ENCODE data around the gene ARHGDIA.

The ARHGDIA gene

GRCh38 chr17:81833160-81833920 lies 37.8 kb downstream of the ARHGDIA start, which contains the start of gene MCRIP1:
MCRIP1 (minus strand) TSS chr17:81833291; CDS start chr17:81824506, 8,785 bp downstream.
- DNase-seq, result peak; percentile 95 to 96
- Histone ChIP-seq H2BK5ac (ENCODE audit: low read depth, low read length, poor library complexity) (peak within 1 kb of the TSS; percentile 84), H3K23ac (ENCODE audit: low read length) (no peak within 1 kb of the TSS), H2BK120ac (ENCODE audit: insufficient read depth, low read length, poor library complexity) (peak within 1 kb of the TSS; percentile 95), H3K27me3 (ENCODE audit: insufficient read depth, low read length) (no peaks in the 10 kb centered on the region), H4K91ac (ENCODE audit: low read depth, low read length) (peak within 1 kb of the TSS; percentile 99), H3K14ac (ENCODE audit: low read length) (peak within 1 kb of the TSS; percentile 95), H2BK12ac (ENCODE audit: low read length) (peak within 1 kb of the TSS; percentile 27), H3K36me3 (ENCODE audit: control insufficient read depth in 1 of 2, insufficient read depth in 2 of 2, low read length in 2 of 2) (peaks cover 4 to 5% of the 10 kb centered on the region in 2 experiments), H2AK5ac (ENCODE audit: low read length) (peak within 1 kb of the TSS; percentile 77), H3K18ac (ENCODE audit: low read length) (peak within 1 kb of the TSS; percentile 97), H3K9me3 (ENCODE audit: insufficient read depth, low read depth, low read length) (peaks cover 2% of the 10 kb centered on the region), H3K4me1 (ENCODE audit: control insufficient read depth in 1 of 2, insufficient read depth in 2 of 2, low read length in 2 of 2) (peaks cover 12 to 14% of the 10 kb centered on the region in 2 experiments), H2AFZ (ENCODE audit: insufficient read depth, low read length, poor library complexity) (peak within 1 kb of the TSS; percentile 50), H3K4me3 (ENCODE audit: low read depth, low read length) (peak within 1 kb of the TSS; percentile 90), H3K79me1 (ENCODE audit: low read length) (peaks cover 13% of the 10 kb centered on the region), H4K12ac (ENCODE audit: low read depth, low read length) (peak within 1 kb of the TSS; percentile 86), H3K79me2 (ENCODE audit: control insufficient read depth, insufficient read depth, low read length, poor library complexity) (peaks cover 15% of the 10 kb centered on the region), H3K4ac (ENCODE audit: low read depth, low read length) (peak within 1 kb of the TSS; percentile 95), H3K9ac (ENCODE audit: low read length) (peak within 1 kb of the TSS; percentile 97), H3K4me2 (ENCODE audit: low read length) (peak within 1 kb of the TSS; percentile 92), H4K8ac (ENCODE audit: low read depth, low read length) (peak within 1 kb of the TSS; percentile 98), H3K27ac (ENCODE audit: low read depth, low read length) (peak within 1 kb of the TSS; percentile 81)
- WGBS (ENCODE audit: extremely low coverage, insufficient coverage, insufficient read length), result no CpG with 5 or more reads among the region's 76 CpGs

DNA sequence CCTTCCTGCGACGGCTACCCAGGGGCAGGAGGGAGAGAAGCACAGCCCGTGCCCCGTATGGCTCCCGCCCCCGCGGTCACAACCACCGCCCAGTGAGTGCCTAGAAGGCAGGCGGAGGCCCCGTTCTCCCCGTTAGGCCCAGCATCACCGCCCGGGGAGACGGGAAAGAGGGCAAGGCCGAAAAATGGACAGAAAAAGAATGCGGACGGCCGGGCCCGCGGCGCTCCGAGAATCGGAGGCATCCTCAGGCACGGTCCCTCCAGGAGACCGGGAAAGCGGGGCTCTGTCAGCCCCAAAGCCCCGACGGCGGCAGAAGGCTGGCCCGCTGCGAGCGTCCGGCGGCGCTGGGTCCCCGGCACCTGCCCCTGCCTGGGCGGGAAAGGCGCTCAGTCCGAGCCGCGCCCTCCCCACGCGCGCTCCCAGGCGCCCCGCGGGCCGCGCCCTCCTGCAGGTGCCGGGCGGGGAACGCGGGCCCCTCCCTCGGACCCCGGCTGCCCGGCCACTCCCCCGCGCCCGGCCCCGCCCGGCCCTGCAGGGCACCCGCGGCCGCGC lies 38.5 kb downstream of the ARHGDIA start:
- Histone ChIP-seq H2AK5ac (ENCODE audit: low read length) (peak overlapping the region; percentile 77), H3K4me3 (ENCODE audit: low read depth, low read length) (peak overlapping the region; percentile 90), H3K4ac (ENCODE audit: low read depth, low read length) (peak overlapping the region; percentile 87), H3K79me1 (ENCODE audit: low read length) (peaks cover 13% of the 10 kb centered on the region), H2BK5ac (ENCODE audit: low read depth, low read length, poor library complexity) (peak overlapping the region; percentile 47), H2AFZ (ENCODE audit: insufficient read depth, low read length, poor library complexity) (peak overlapping the region; percentile 50), H2BK120ac (ENCODE audit: insufficient read depth, low read length, poor library complexity) (peak overlapping the region; percentile 39), H3K9ac (ENCODE audit: low read length) (peak overlapping the region; percentile 42), H3K27ac (ENCODE audit: low read depth, low read length) (peak overlapping the region; percentile 52), H4K12ac (ENCODE audit: low read depth, low read length) (peak overlapping the region; percentile 49), H3K14ac (ENCODE audit: low read length) (peak overlapping the region; percentile 59), H4K8ac (ENCODE audit: low read depth, low read length) (peak overlapping the region; percentile 66), H3K18ac (ENCODE audit: low read length) (peak overlapping the region; percentile 50), H3K27me3 (ENCODE audit: insufficient read depth, low read length) (no peaks in the 10 kb centered on the region), H2BK12ac (ENCODE audit: low read length) (no peak overlapping the region), H3K4me1 (ENCODE audit: control insufficient read depth in 1 of 2, insufficient read depth in 2 of 2, low read length in 2 of 2) (peaks cover 9 to 14% of the 10 kb centered on the region in 2 experiments), H3K9me3 (ENCODE audit: insufficient read depth, low read depth, low read length) (peaks cover 2% of the 10 kb centered on the region), H3K23ac (ENCODE audit: low read length) (no peak overlapping the region), H4K91ac (ENCODE audit: low read depth, low read length) (peak overlapping the region; percentile 75), H3K36me3 (ENCODE audit: control insufficient read depth in 1 of 2, insufficient read depth in 2 of 2, low read length in 2 of 2) (peaks cover 4 to 5% of the 10 kb centered on the region in 2 experiments), H3K4me2 (ENCODE audit: low read length) (peak overlapping the region; percentile 68), H3K79me2 (ENCODE audit: control insufficient read depth, insufficient read depth, low read length, poor library complexity) (peaks cover 15% of the 10 kb centered on the region)
- peak in 1 of 2 donors; percentile 31 for DNase-seq
- WGBS (ENCODE audit: extremely low coverage, insufficient coverage, insufficient read length), result no CpG with 5 or more reads among the region's 65 CpGs

GRCh38 chr17:81831957-81832607 lies 39.1 kb downstream of the ARHGDIA start:
- DNase-seq, result peak in 1 of 2 donors; percentile 54
- Histone ChIP-seq H3K79me2 (ENCODE audit: control insufficient read depth, insufficient read depth, low read length, poor library complexity) (peaks cover 15% of the 10 kb centered on the region), H3K14ac (ENCODE audit: low read length) (peak overlapping the region; percentile 59), H3K4me1 (ENCODE audit: control insufficient read depth in 1 of 2, insufficient read depth in 2 of 2, low read length in 2 of 2) (peaks cover 9 to 14% of the 10 kb centered on the region in 2 experiments), H3K27ac (ENCODE audit: low read depth, low read length) (peak overlapping the region; percentile 52), H3K4ac (ENCODE audit: low read depth, low read length) (peak overlapping the region; percentile 87), H4K91ac (ENCODE audit: low read depth, low read length) (peak overlapping the region; percentile 75), H2BK120ac (ENCODE audit: insufficient read depth, low read length, poor library complexity) (peak overlapping the region; percentile 39), H3K9me3 (ENCODE audit: insufficient read depth, low read depth, low read length) (peaks cover 2% of the 10 kb centered on the region), H3K36me3 (ENCODE audit: control insufficient read depth in 1 of 2, insufficient read depth in 2 of 2, low read length in 2 of 2) (peaks cover 4 to 5% of the 10 kb centered on the region in 2 experiments), H3K18ac (ENCODE audit: low read length) (peak overlapping the region; percentile 50), H2BK5ac (ENCODE audit: low read depth, low read length, poor library complexity) (no peak overlapping the region), H4K8ac (ENCODE audit: low read depth, low read length) (peak overlapping the region; percentile 66), H3K79me1 (ENCODE audit: low read length) (peaks cover 13% of the 10 kb centered on the region), H3K27me3 (ENCODE audit: insufficient read depth, low read length) (no peaks in the 10 kb centered on the region), H3K4me3 (ENCODE audit: low read depth, low read length) (peak overlapping the region; percentile 90), H4K12ac (ENCODE audit: low read depth, low read length) (peak overlapping the region; percentile 49), H3K4me2 (ENCODE audit: low read length) (peak overlapping the region; percentile 68), H2AK5ac (ENCODE audit: low read length) (no peak overlapping the region), H2AFZ (ENCODE audit: insufficient read depth, low read length, poor library complexity) (peak overlapping the region; percentile 50), H3K23ac (ENCODE audit: low read length) (no peak overlapping the region), H3K9ac (ENCODE audit: low read length) (peak overlapping the region; percentile 42), H2BK12ac (ENCODE audit: low read length) (no peak overlapping the region)
- WGBS (ENCODE audit: extremely low coverage, insufficient coverage, insufficient read length), result no CpG with 5 or more reads among the region's 18 CpGs

- Histone ChIP-seq H3K4me3 (ENCODE audit: low read depth, low read length) (no peak overlapping the region), H3K18ac (ENCODE audit: low read length) (peak overlapping the region; percentile 21), H3K27me3 (ENCODE audit: insufficient read depth, low read length) (no peaks in the 10 kb centered on the region), H2BK5ac (ENCODE audit: low read depth, low read length, poor library complexity) (no peak overlapping the region), H3K36me3 (ENCODE audit: control insufficient read depth in 1 of 2, insufficient read depth in 2 of 2, low read length in 2 of 2) (peaks cover 4 to 5% of the 10 kb centered on the region in 2 experiments), H4K8ac (ENCODE audit: low read depth, low read length) (no peak overlapping the region), H3K4me1 (ENCODE audit: control insufficient read depth in 1 of 2, insufficient read depth in 2 of 2, low read length in 2 of 2) (peaks cover 9 to 14% of the 10 kb centered on the region in 2 experiments), H3K79me1 (ENCODE audit: low read length) (peaks cover 13% of the 10 kb centered on the region), H3K14ac (ENCODE audit: low read length) (no peak overlapping the region), H4K12ac (ENCODE audit: low read depth, low read length) (no peak overlapping the region), H4K91ac (ENCODE audit: low read depth, low read length) (no peak overlapping the region), H3K23ac (ENCODE audit: low read length) (peak overlapping the region; percentile 19), H2BK12ac (ENCODE audit: low read length) (no peak overlapping the region), H3K9me3 (ENCODE audit: insufficient read depth, low read depth, low read length) (peaks cover 2% of the 10 kb centered on the region), H3K4me2 (ENCODE audit: low read length) (no peak overlapping the region), H2AFZ (ENCODE audit: insufficient read depth, low read length, poor library complexity) (no peak overlapping the region), H3K27ac (ENCODE audit: low read depth, low read length) (no peak overlapping the region), H3K4ac (ENCODE audit: low read depth, low read length) (peak overlapping the region; percentile 14), H3K9ac (ENCODE audit: low read length) (peak overlapping the region; percentile 21), H2AK5ac (ENCODE audit: low read length) (no peak overlapping the region), H2BK120ac (ENCODE audit: insufficient read depth, low read length, poor library complexity) (no peak overlapping the region), H3K79me2 (ENCODE audit: control insufficient read depth, insufficient read depth, low read length, poor library complexity) (peaks cover 15% of the 10 kb centered on the region)
- WGBS (ENCODE audit: extremely low coverage, insufficient coverage, insufficient read length), result no CpG with 5 or more reads among the region's 7 CpGs
- DNase-seq, result no peak
These were observed 39.6 kb downstream of the ARHGDIA start for GRCh38 chr17:81831563-81831956.
